ENCODE data around the gene CDH13.

Gene CDH13

GRCh38 chr16:82852388-82853008 lies 225.7 kb downstream of the CDH13 start:
- DNase-seq (ENCODE audit: low read depth, low spot score), result no peak
- no peak overlapping the region for H3K4me3 ChIP-seq (ENCODE audit: low read length)

- H3K4me3 ChIP-seq (ENCODE audit: low read length), result no peak overlapping the region
- no peak for DNase-seq (ENCODE audit: low read depth, low spot score)
Measured at GRCh38 chr16:82855471-82855870, 228.7 kb downstream of the CDH13 start.

- no peak overlapping the region for H3K4me3 ChIP-seq (ENCODE audit: low read length)
- no peak for DNase-seq (ENCODE audit: low read depth, low spot score)
Measured at GRCh38 chr16:82857693-82858365, 231.1 kb downstream of the CDH13 start.

GRCh38 chr16:82859662-82860061 lies 232.9 kb downstream of the CDH13 start:
- DNase-seq (ENCODE audit: low read depth, low spot score), result no peak
- H3K4me3 ChIP-seq (ENCODE audit: low read length), result no peak overlapping the region

GRCh38 chr16:82860071-82860470 lies 233.3 kb downstream of the CDH13 start:
- no peak overlapping the region for H3K4me3 ChIP-seq (ENCODE audit: low read length)
- no peak for DNase-seq (ENCODE audit: low read depth, low spot score)

- DNase-seq (ENCODE audit: low read depth, low spot score), result no peak
- H3K4me3 ChIP-seq (ENCODE audit: low read length), result no peak overlapping the region
Measured at GRCh38 chr16:82862057-82862456, 235.3 kb downstream of the CDH13 start.

- no peak overlapping the region for H3K4me3 ChIP-seq (ENCODE audit: low read length)
- no peak for DNase-seq (ENCODE audit: low read depth, low spot score)
Measured at GRCh38 chr16:82864332-82865040, 237.7 kb downstream of the CDH13 start.

GRCh38 chr16:82865412-82865811 lies 238.6 kb downstream of the CDH13 start:
- H3K4me3 ChIP-seq (ENCODE audit: low read length), result no peak overlapping the region
- DNase-seq (ENCODE audit: low read depth, low spot score), result no peak

GRCh38 chr16:82867485-82867884 lies 240.7 kb downstream of the CDH13 start:
- H3K4me3 ChIP-seq (ENCODE audit: low read length), result no peak overlapping the region
- DNase-seq (ENCODE audit: low read depth, low spot score), result no peak

GRCh38 chr16:82874271-82874670 lies 247.5 kb downstream of the CDH13 start:
- no peak for DNase-seq (ENCODE audit: low read depth, low spot score)
- no peak overlapping the region for H3K4me3 ChIP-seq (ENCODE audit: low read length)

- no peak overlapping the region for H3K4me3 ChIP-seq (ENCODE audit: low read length)
- DNase-seq (ENCODE audit: low read depth, low spot score), result no peak
Measured at GRCh38 chr16:82874672-82875071, 247.9 kb downstream of the CDH13 start.

GRCh38 chr16:82876951-82877350 lies 250.2 kb downstream of the CDH13 start:
- DNase-seq (ENCODE audit: low read depth, low spot score), result no peak
- H3K4me3 ChIP-seq (ENCODE audit: low read length), result no peak overlapping the region

GRCh38 chr16:82878466-82878865 lies 251.7 kb downstream of the CDH13 start:
- no peak for DNase-seq (ENCODE audit: low read depth, low spot score)
- no peak overlapping the region for H3K4me3 ChIP-seq (ENCODE audit: low read length)

- no peak overlapping the region for H3K4me3 ChIP-seq (ENCODE audit: low read length)
- no peak for DNase-seq (ENCODE audit: low read depth, low spot score)
Measured at GRCh38 chr16:82880346-82880745, 253.6 kb downstream of the CDH13 start.

GRCh38 chr16:82881516-82881915 lies 254.7 kb downstream of the CDH13 start:
- no peak for DNase-seq (ENCODE audit: low read depth, low spot score)
- H3K4me3 ChIP-seq (ENCODE audit: low read length), result no peak overlapping the region

GRCh38 chr16:82882226-82882625 lies 255.5 kb downstream of the CDH13 start:
- H3K4me3 ChIP-seq (ENCODE audit: low read length), result no peak overlapping the region

GRCh38 chr16:82882982-82883835 lies 256.4 kb downstream of the CDH13 start:
- H3K4me3 ChIP-seq (ENCODE audit: low read length), result no peak overlapping the region
- no peak for DNase-seq (ENCODE audit: low read depth, low spot score)

More at GRCh38 chr16:82882226-82882625, 255.5 kb downstream of the CDH13 start:
- DNase-seq (ENCODE audit: low read depth, low spot score), result no peak

- no peak overlapping the region for H3K4me3 ChIP-seq (ENCODE audit: low read length)
Measured at GRCh38 chr16:82884320-82884898, 257.6 kb downstream of the CDH13 start.

GRCh38 chr16:82886146-82886545 lies 259.4 kb downstream of the CDH13 start:
- no peak for DNase-seq (ENCODE audit: low read depth, low spot score)
- no peak overlapping the region for H3K4me3 ChIP-seq (ENCODE audit: low read length)

More at GRCh38 chr16:82884320-82884898, 257.6 kb downstream of the CDH13 start:
- DNase-seq (ENCODE audit: low read depth, low spot score), result no peak
